ENCODE results near the gene PPP1CA.

PPP1CA gene

GRCh38 chr11:67384851-67385366 lies 16.7 kb downstream of the PPP1CA start:
- DNase-seq (ENCODE audit: low read depth in 2 of 2) = no peak

GRCh38 chr11:67382276-67383136 lies 19.2 kb downstream of the PPP1CA start:
- no peak for DNase-seq (ENCODE audit: low read depth in 2 of 2)

GRCh38 chr11:67381244-67381972 lies 20.2 kb downstream of the PPP1CA start:
- no peak for DNase-seq (ENCODE audit: low read depth in 2 of 2)

- DNase-seq (ENCODE audit: low read depth in 2 of 2) = no peak
Observed at GRCh38 chr11:67379061-67380058, 22.3 kb downstream of the PPP1CA start.

GRCh38 chr11:67378544-67378943 lies 23.1 kb downstream of the PPP1CA start:
- no peak for DNase-seq (ENCODE audit: low read depth in 2 of 2)

- no peak for DNase-seq (ENCODE audit: low read depth in 2 of 2)
Observed at GRCh38 chr11:67376873-67377808, 24.5 kb downstream of the PPP1CA start.

- no peak for DNase-seq (ENCODE audit: low read depth in 2 of 2)
Observed at GRCh38 chr11:67376063-67376820, 25.4 kb downstream of the PPP1CA start.

- no peak for DNase-seq (ENCODE audit: low read depth in 2 of 2)
Observed at GRCh38 chr11:67375320-67376055, 26.2 kb downstream of the PPP1CA start.

- DNase-seq (ENCODE audit: low read depth in 2 of 2) = no peak
Observed at GRCh38 chr11:67374571-67375281, 26.9 kb downstream of the PPP1CA start.

- DNase-seq (ENCODE audit: low read depth in 2 of 2) = peak; percentile 82 to 83
Observed at GRCh38 chr11:67373648-67374570, 27.7 kb downstream of the PPP1CA start.

GRCh38 chr11:67372993-67373647 lies 28.5 kb downstream of the PPP1CA start, which contains the start of gene CLCF1:
Gene CLCF1 (minus strand): TSS chr11:67373598. CDS start chr11:67373539, 59 bp downstream.
- DNase-seq (ENCODE audit: low read depth in 2 of 2) = no peak

GRCh38 chr11:67372321-67372992 lies 29.2 kb downstream of the PPP1CA start:
- no peak for DNase-seq (ENCODE audit: low read depth in 2 of 2)

GRCh38 chr11:67371911-67372320 lies 29.7 kb downstream of the PPP1CA start:
- DNase-seq (ENCODE audit: low read depth in 2 of 2) = no peak

- DNase-seq (ENCODE audit: low read depth in 2 of 2) = no peak
Observed at GRCh38 chr11:67371189-67371910, 30.3 kb downstream of the PPP1CA start.

GRCh38 chr11:67370351-67371076 lies 31.1 kb downstream of the PPP1CA start:
- DNase-seq (ENCODE audit: low read depth in 2 of 2) = no peak

All from fibroblast of skin of left biceps (primary cell).